Neuron (in vitro differentiated cells): ENCODE measurements around the gene SLC38A5.

Experiments used
- H2AFZ ChIP-seq: one replicate; pipeline ENCODE4 v1.6.1; 2013; ENCODE audit warnings: low read depth, mild to moderate bottlenecking, inconsistent platforms, low read length, moderate library complexity
- H3K27me3 ChIP-seq: one replicate; pipeline ENCODE4 v1.6.1; 2013; ENCODE audit warnings: low read length; ENCODE audit not compliant: insufficient read depth
- H3K36me3 ChIP-seq: one replicate; pipeline ENCODE4 v1.6.1; 2013; ENCODE audit warnings: low read length; ENCODE audit not compliant: insufficient read depth
- H3K4me1 ChIP-seq: one replicate; pipeline ENCODE4 v1.6.1; 2013; ENCODE audit warnings: low read length; ENCODE audit not compliant: insufficient read depth
- H3K4me3 ChIP-seq: 2 replicates; pipeline ENCODE4 v1.5.1; 2013; ENCODE audit warnings: mild to moderate bottlenecking, low read length, moderate library complexity
- H3K9me3 ChIP-seq: one replicate; pipeline ENCODE4 v1.6.1; 2013; ENCODE audit warnings: low read length

Gene SLC38A5

GRCh38 chrX:48472851-48473703 lies 3.0 kb upstream of the SLC38A5 start:
- Histone ChIP-seq H3K27me3 (no peaks in the 10 kb centered on the region), H3K4me1 (no peaks in the 10 kb centered on the region), H3K4me3 (no peak overlapping the region), H2AFZ (no peak overlapping the region), H3K9me3 (no peaks in the 10 kb centered on the region), H3K36me3 (no peaks in the 10 kb centered on the region)

- Histone ChIP-seq H3K4me1 (no peaks in the 10 kb centered on the region), H2AFZ (no peak overlapping the region), H3K27me3 (no peaks in the 10 kb centered on the region), H3K4me3 (no peak overlapping the region), H3K36me3 (no peaks in the 10 kb centered on the region), H3K9me3 (no peaks in the 10 kb centered on the region)
Measured at GRCh38 chrX:48472225-48472624, 2.2 kb upstream of the SLC38A5 start.

- Histone ChIP-seq H2AFZ (no peak overlapping the region), H3K27me3 (no peaks in the 10 kb centered on the region), H3K4me3 (no peak overlapping the region), H3K36me3 (no peaks in the 10 kb centered on the region), H3K4me1 (no peaks in the 10 kb centered on the region), H3K9me3 (no peaks in the 10 kb centered on the region)
Measured at GRCh38 chrX:48471504-48471903, 1.4 kb upstream of the SLC38A5 start.

- Histone ChIP-seq H3K9me3 (no peaks in the 10 kb centered on the region), H3K36me3 (no peaks in the 10 kb centered on the region), H3K4me3 (no peak overlapping the region), H2AFZ (no peak overlapping the region), H3K4me1 (no peaks in the 10 kb centered on the region), H3K27me3 (no peaks in the 10 kb centered on the region)
Measured at GRCh38 chrX:48470833-48471118, 716 bp upstream of the SLC38A5 start.

- no peak overlapping the region for H3K4me3 ChIP-seq
- no peaks in the 10 kb centered on the region for H3K36me3 ChIP-seq
- no peak overlapping the region for H2AFZ ChIP-seq
- no peaks in the 10 kb centered on the region for H3K27me3 ChIP-seq
- H3K9me3 ChIP-seq: no peaks in the 10 kb centered on the region
- H3K4me1 ChIP-seq: no peaks in the 10 kb centered on the region
Measured at GRCh38 chrX:48468693-48469691, 1.1 kb downstream of the SLC38A5 start.

- no peaks in the 10 kb centered on the region for H3K9me3 ChIP-seq
- no peaks in the 10 kb centered on the region for H3K36me3 ChIP-seq
- no peak overlapping the region for H2AFZ ChIP-seq
- no peaks in the 10 kb centered on the region for H3K27me3 ChIP-seq
- H3K4me1 ChIP-seq: no peaks in the 10 kb centered on the region
- H3K4me3 ChIP-seq: no peak overlapping the region
Measured at GRCh38 chrX:48468247-48468671, 1.8 kb downstream of the SLC38A5 start.

GRCh38 chrX:48467281-48467761 lies 2.7 kb downstream of the SLC38A5 start:
- Histone ChIP-seq H3K9me3 (no peaks in the 10 kb centered on the region), H3K27me3 (no peaks in the 10 kb centered on the region), H2AFZ (no peak overlapping the region), H3K4me1 (no peaks in the 10 kb centered on the region), H3K4me3 (no peak overlapping the region), H3K36me3 (no peaks in the 10 kb centered on the region)

GRCh38 chrX:48466696-48467095 lies 3.4 kb downstream of the SLC38A5 start:
- no peaks in the 10 kb centered on the region for H3K9me3 ChIP-seq
- no peak overlapping the region for H3K4me3 ChIP-seq
- no peaks in the 10 kb centered on the region for H3K4me1 ChIP-seq
- no peak overlapping the region for H2AFZ ChIP-seq
- H3K27me3 ChIP-seq: no peaks in the 10 kb centered on the region
- no peaks in the 10 kb centered on the region for H3K36me3 ChIP-seq

GRCh38 chrX:48465336-48465933 lies 4.6 kb downstream of the SLC38A5 start:
- no peaks in the 10 kb centered on the region for H3K9me3 ChIP-seq
- no peak overlapping the region for H3K4me3 ChIP-seq
- H3K36me3 ChIP-seq: no peaks in the 10 kb centered on the region
- no peak overlapping the region for H2AFZ ChIP-seq
- no peaks in the 10 kb centered on the region for H3K4me1 ChIP-seq
- H3K27me3 ChIP-seq: no peaks in the 10 kb centered on the region

GRCh38 chrX:48461830-48462229 lies 8.2 kb downstream of the SLC38A5 start:
- Histone ChIP-seq H3K4me1 (no peaks in the 10 kb centered on the region), H2AFZ (no peak overlapping the region), H3K4me3 (no peak overlapping the region), H3K27me3 (no peaks in the 10 kb centered on the region), H3K9me3 (no peaks in the 10 kb centered on the region), H3K36me3 (no peaks in the 10 kb centered on the region)

GRCh38 chrX:48460606-48461005 lies 9.5 kb downstream of the SLC38A5 start:
- Histone ChIP-seq H3K36me3 (no peaks in the 10 kb centered on the region), H3K4me3 (no peak overlapping the region), H3K9me3 (no peaks in the 10 kb centered on the region), H3K4me1 (no peaks in the 10 kb centered on the region), H2AFZ (no peak overlapping the region), H3K27me3 (no peaks in the 10 kb centered on the region)

- Histone ChIP-seq H3K27me3 (no peaks in the 10 kb centered on the region), H3K9me3 (no peaks in the 10 kb centered on the region), H3K4me3 (no peak overlapping the region), H2AFZ (no peak overlapping the region), H3K36me3 (no peaks in the 10 kb centered on the region), H3K4me1 (no peaks in the 10 kb centered on the region)
Measured at GRCh38 chrX:48460031-48460430, 10.0 kb downstream of the SLC38A5 start.

- Histone ChIP-seq H3K4me1 (no peaks in the 10 kb centered on the region), H3K27me3 (no peaks in the 10 kb centered on the region), H3K36me3 (no peaks in the 10 kb centered on the region), H2AFZ (no peak overlapping the region), H3K4me3 (no peak overlapping the region), H3K9me3 (no peaks in the 10 kb centered on the region)
Measured at GRCh38 chrX:48459483-48459882, 10.6 kb downstream of the SLC38A5 start.
